Measurements from ENCODE around the gene CLEC18C. TPM values are rescaled to one million over a fixed set of nuclear protein-coding genes. Genes with fewer than 3 reads are reported as not detected.
"Not testable (repeated sequence)": the region's sequence is repeated elsewhere in the genome, so short reads cannot be mapped to it uniquely, and the experiment has no call there.

CLEC18C gene
- total and polyA plus RNA-seq, 2 donors (not counting 1 experiment from before 2014, with no cell fraction given): 0.01 to 0.17 TPM

DNA sequence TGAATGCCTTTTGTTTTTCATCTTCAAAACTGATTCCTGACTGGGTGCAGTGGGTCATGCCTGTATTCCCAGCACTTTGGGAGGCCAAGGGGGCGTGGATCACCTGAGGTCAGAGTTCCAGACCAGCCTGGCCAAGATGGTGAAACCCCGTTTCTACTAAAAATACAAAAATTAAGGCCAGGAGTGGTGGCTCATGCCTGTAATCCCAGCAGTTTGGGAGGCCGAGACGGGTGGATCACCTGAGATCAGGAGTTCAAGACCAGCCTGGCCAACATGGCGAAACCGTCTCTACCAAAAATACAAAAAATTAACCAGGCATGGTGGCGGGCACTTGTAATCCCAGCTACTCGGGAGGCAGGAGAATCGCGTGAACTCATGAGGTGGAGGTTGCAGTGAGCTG is 30.8 kb upstream of the CLEC18C start:
- H3K27ac ChIP-seq (ENCODE audit: insufficient read depth, low read length); H3K79me2 ChIP-seq (ENCODE audit: control insufficient read depth, insufficient read depth, low read length); DNase-seq (ENCODE audit: low read depth in 2 of 2); H4K20me1 ChIP-seq (ENCODE audit: control insufficient read depth, extremely low read depth, insufficient read depth, low read length); H3K9me3 ChIP-seq (ENCODE audit: control insufficient read depth, insufficient read depth, low read depth, low read length); H3K4me2 ChIP-seq (ENCODE audit: extremely low read depth, insufficient read depth, low read length); H3K9ac ChIP-seq (ENCODE audit: insufficient read depth, low read length); H3K4me3 ChIP-seq (replicated peaks in 1 of 4; ENCODE audit: control extremely low read depth in 1 of 4, insufficient read depth in 1 of 4, low read depth in 3 of 4, low read length in 4 of 4); H3K27me3 ChIP-seq (ENCODE audit: control insufficient read depth, insufficient read depth, low read length); H2AFZ ChIP-seq (ENCODE audit: low read length); H3K36me3 ChIP-seq (ENCODE audit: control insufficient read depth, insufficient read depth, low read length); H3K4me1 ChIP-seq (ENCODE audit: control insufficient read depth, extremely low read depth, insufficient read depth, low read length): not testable (repeated sequence)

DNA sequence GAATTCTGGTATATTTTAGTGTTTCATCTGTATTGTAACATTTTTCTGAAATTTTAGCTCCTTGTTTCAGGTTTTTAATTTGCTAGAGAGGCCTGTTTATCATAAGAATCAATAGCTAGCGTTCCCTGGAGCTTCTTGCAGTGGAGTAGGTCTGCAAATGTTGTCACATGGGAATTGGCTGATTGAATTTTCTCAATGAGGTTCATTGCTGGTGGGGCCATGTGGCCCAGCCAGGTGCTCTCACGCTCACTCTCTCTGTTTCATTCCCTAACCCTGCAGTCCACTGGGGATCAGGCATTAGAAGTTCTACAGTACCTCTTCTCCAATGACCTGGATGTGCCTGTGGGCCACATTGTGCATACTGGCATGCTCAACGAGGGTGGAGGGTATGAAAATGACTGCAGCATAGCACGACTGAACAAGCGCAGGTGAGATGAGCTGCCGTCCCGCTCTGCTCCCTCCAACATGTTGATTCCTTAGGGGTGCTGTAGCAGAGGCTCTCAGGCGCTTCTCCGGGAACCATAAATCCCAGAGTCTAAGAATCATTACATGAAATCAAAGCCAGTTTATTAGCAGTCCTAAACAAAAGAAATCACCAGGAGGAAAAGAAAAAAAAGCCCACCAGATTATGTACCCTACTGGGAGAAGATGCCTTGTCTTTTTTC is 30.2 kb upstream of the CLEC18C start:
- not testable (repeated sequence) for H4K20me1 ChIP-seq (ENCODE audit: control insufficient read depth, extremely low read depth, insufficient read depth, low read length); H3K4me1 ChIP-seq (ENCODE audit: control insufficient read depth, extremely low read depth, insufficient read depth, low read length); H3K36me3 ChIP-seq (ENCODE audit: control insufficient read depth, insufficient read depth, low read length); H3K4me3 ChIP-seq (replicated peaks in 1 of 4; ENCODE audit: control extremely low read depth in 1 of 4, insufficient read depth in 1 of 4, low read depth in 3 of 4, low read length in 4 of 4); H3K9ac ChIP-seq (ENCODE audit: insufficient read depth, low read length); H3K79me2 ChIP-seq (ENCODE audit: control insufficient read depth, insufficient read depth, low read length); H3K27ac ChIP-seq (ENCODE audit: insufficient read depth, low read length); H2AFZ ChIP-seq (ENCODE audit: low read length); H3K9me3 ChIP-seq (ENCODE audit: control insufficient read depth, insufficient read depth, low read depth, low read length); H3K27me3 ChIP-seq (ENCODE audit: control insufficient read depth, insufficient read depth, low read length); DNase-seq (ENCODE audit: low read depth in 2 of 2); H3K4me2 ChIP-seq (ENCODE audit: extremely low read depth, insufficient read depth, low read length)

- H4K20me1 ChIP-seq (ENCODE audit: control insufficient read depth, extremely low read depth, insufficient read depth, low read length); H2AFZ ChIP-seq (ENCODE audit: low read length); DNase-seq (ENCODE audit: low read depth in 2 of 2); H3K4me3 ChIP-seq (replicated peaks in 1 of 4; ENCODE audit: control extremely low read depth in 1 of 4, insufficient read depth in 1 of 4, low read depth in 3 of 4, low read length in 4 of 4); H3K79me2 ChIP-seq (ENCODE audit: control insufficient read depth, insufficient read depth, low read length); H3K9ac ChIP-seq (ENCODE audit: insufficient read depth, low read length); H3K27me3 ChIP-seq (ENCODE audit: control insufficient read depth, insufficient read depth, low read length); H3K9me3 ChIP-seq (ENCODE audit: control insufficient read depth, insufficient read depth, low read depth, low read length); H3K27ac ChIP-seq (ENCODE audit: insufficient read depth, low read length); H3K4me1 ChIP-seq (ENCODE audit: control insufficient read depth, extremely low read depth, insufficient read depth, low read length); H3K4me2 ChIP-seq (ENCODE audit: extremely low read depth, insufficient read depth, low read length): not testable (repeated sequence)
- H3K36me3 ChIP-seq (ENCODE audit: control insufficient read depth, insufficient read depth, low read length): peaks cover 11% of the 10 kb centered on the region
Measured at GRCh38 chr16:70147853-70148252, 25.7 kb upstream of the CLEC18C start.

GRCh38 chr16:70148453-70148852 is 25.1 kb upstream of the CLEC18C start:
- not testable (repeated sequence) for H4K20me1 ChIP-seq (ENCODE audit: control insufficient read depth, extremely low read depth, insufficient read depth, low read length); DNase-seq (ENCODE audit: low read depth in 2 of 2); H3K79me2 ChIP-seq (ENCODE audit: control insufficient read depth, insufficient read depth, low read length); H3K27ac ChIP-seq (ENCODE audit: insufficient read depth, low read length); H3K4me2 ChIP-seq (ENCODE audit: extremely low read depth, insufficient read depth, low read length); H3K4me1 ChIP-seq (ENCODE audit: control insufficient read depth, extremely low read depth, insufficient read depth, low read length); H2AFZ ChIP-seq (ENCODE audit: low read length); H3K9me3 ChIP-seq (ENCODE audit: control insufficient read depth, insufficient read depth, low read depth, low read length); H3K4me3 ChIP-seq (replicated peaks in 1 of 4; ENCODE audit: control extremely low read depth in 1 of 4, insufficient read depth in 1 of 4, low read depth in 3 of 4, low read length in 4 of 4); H3K27me3 ChIP-seq (ENCODE audit: control insufficient read depth, insufficient read depth, low read length); H3K9ac ChIP-seq (ENCODE audit: insufficient read depth, low read length)
- H3K36me3 ChIP-seq (ENCODE audit: control insufficient read depth, insufficient read depth, low read length): peaks cover 15% of the 10 kb centered on the region

GRCh38 chr16:70149296-70149695 is 24.3 kb upstream of the CLEC18C start:
- H2AFZ ChIP-seq (ENCODE audit: low read length); H3K27me3 ChIP-seq (ENCODE audit: control insufficient read depth, insufficient read depth, low read length); H4K20me1 ChIP-seq (ENCODE audit: control insufficient read depth, extremely low read depth, insufficient read depth, low read length); H3K9ac ChIP-seq (ENCODE audit: insufficient read depth, low read length); H3K4me3 ChIP-seq (replicated peaks in 1 of 4; ENCODE audit: control extremely low read depth in 1 of 4, insufficient read depth in 1 of 4, low read depth in 3 of 4, low read length in 4 of 4); H3K4me2 ChIP-seq (ENCODE audit: extremely low read depth, insufficient read depth, low read length); H3K79me2 ChIP-seq (ENCODE audit: control insufficient read depth, insufficient read depth, low read length); H3K4me1 ChIP-seq (ENCODE audit: control insufficient read depth, extremely low read depth, insufficient read depth, low read length); H3K9me3 ChIP-seq (ENCODE audit: control insufficient read depth, insufficient read depth, low read depth, low read length); DNase-seq (ENCODE audit: low read depth in 2 of 2); H3K27ac ChIP-seq (ENCODE audit: insufficient read depth, low read length): not testable (repeated sequence)
- H3K36me3 ChIP-seq (ENCODE audit: control insufficient read depth, insufficient read depth, low read length): peaks cover 17% of the 10 kb centered on the region

Data from fibroblast of lung (primary cell).